Endothelial cell of umbilical vein (primary cell): ENCODE results near the gene STXBP5.

Experiments
- CTCF ChIP-seq, 2 donors: IDR thresholded peaks; 1 replicate in 1 of 2; 2 replicates in 1 of 2; pipeline ENCODE4 v1.5.1; 2011; ENCODE audit warnings: low read length in 2 of 2, mild to moderate bottlenecking in 2 of 2, moderate library complexity in 2 of 2, control low read depth in 1 of 2, inconsistent platforms in 1 of 2, low read depth in 1 of 2; ENCODE audit not compliant: insufficient read depth in 1 of 2; ENCODE audit errors: extremely low read depth in 1 of 2
- EZH2 ChIP-seq: IDR thresholded peaks from 2 replicates; pipeline ENCODE4 v1.6.1; 2012; ENCODE audit warnings: borderline replicate concordance, low read depth, mild to moderate bottlenecking, moderate library complexity, low read length, inconsistent platforms; ENCODE audit not compliant: severe bottlenecking
- FOS ChIP-seq: IDR thresholded peaks from 2 replicates; pipeline ENCODE4 v1.6.1; 2011; ENCODE audit warnings: mild to moderate bottlenecking, low read length, moderate library complexity, borderline replicate concordance; ENCODE audit not compliant: insufficient read depth
- MAX ChIP-seq: IDR thresholded peaks from 2 replicates; pipeline ENCODE4 v1.6.1; 2011; ENCODE audit not compliant: insufficient read depth, insufficient read length
- MYC ChIP-seq: IDR thresholded peaks from one replicate; pipeline ENCODE4 v1.6.1; 2011; ENCODE audit warnings: mild to moderate bottlenecking, low read depth, low read length
- POLR2A ChIP-seq: IDR thresholded peaks from 2 replicates; pipeline ENCODE4 v1.6.1; 2012; ENCODE audit warnings: low read depth, mild to moderate bottlenecking, control low read depth, low read length
- POLR2AphosphoS5 ChIP-seq: IDR thresholded peaks from 2 replicates; pipeline ENCODE4 v1.6.1; 2012; ENCODE audit warnings: low read depth, mild to moderate bottlenecking, control low read depth, low read length, moderate library complexity; ENCODE audit not compliant: insufficient read depth

GRCh38 chr6:147166992-147167391, 37.2 kb upstream of the STXBP5 start:
- TF ChIP-seq POLR2A (no peak), MAX (no peak), CTCF (IDR thresholded peaks at IDR 0.05; ENCODE audit: extremely low read depth in 1 of 2, insufficient read depth in 1 of 2, low read depth in 1 of 2, low read length in 2 of 2) (no peak), POLR2AphosphoS5 (no peak), FOS (peak; percentile 44), EZH2 (no peak), MYC (no peak)
